Brain microvascular endothelial cell (primary cell): ENCODE results near the gene DISP2.

Source experiments
- DNase-seq: peaks from one replicate; pipeline ENCODE4 v3.0.0-alpha.2; 2020
- H3K27ac ChIP-seq: fragments of 250-450 bp; sonication (Bioruptor Pico); 2 replicates; pipeline ENCODE4 v1.5.1; 2020; ENCODE audit warnings: mild to moderate bottlenecking, moderate library complexity
- H3K27me3 ChIP-seq: fragments of 250-450 bp; sonication (Bioruptor Pico); replicated peaks from 2 replicates; pipeline ENCODE4 v1.5.1; 2020; ENCODE audit warnings: mild to moderate bottlenecking
- H3K36me3 ChIP-seq: fragments of 250-450 bp; sonication (Bioruptor Pico); replicated peaks from 2 replicates; pipeline ENCODE4 v1.5.1; 2020; ENCODE audit warnings: mild to moderate bottlenecking
- H3K4me3 ChIP-seq: 2 replicates; pipeline ENCODE4 v1.5.1; 2011; ENCODE audit warnings: low read depth, mild to moderate bottlenecking, control low read depth, low read length, moderate library complexity
- CTCF ChIP-seq: IDR thresholded peaks from 2 replicates; pipeline ENCODE4 v1.5.1; 2011; ENCODE audit warnings: low read depth, mild to moderate bottlenecking, moderate library complexity, low read length, control low read depth, inconsistent platforms; ENCODE audit errors: missing control alignments
- in situ Hi-C: cut with HindIII; loops from 2 replicates; pipeline ENCODE4 v1.10.0; 2017; ENCODE audit warnings: low sequenced_read_pairs, low pct_ligation_motif_present

Gene DISP2

DNA sequence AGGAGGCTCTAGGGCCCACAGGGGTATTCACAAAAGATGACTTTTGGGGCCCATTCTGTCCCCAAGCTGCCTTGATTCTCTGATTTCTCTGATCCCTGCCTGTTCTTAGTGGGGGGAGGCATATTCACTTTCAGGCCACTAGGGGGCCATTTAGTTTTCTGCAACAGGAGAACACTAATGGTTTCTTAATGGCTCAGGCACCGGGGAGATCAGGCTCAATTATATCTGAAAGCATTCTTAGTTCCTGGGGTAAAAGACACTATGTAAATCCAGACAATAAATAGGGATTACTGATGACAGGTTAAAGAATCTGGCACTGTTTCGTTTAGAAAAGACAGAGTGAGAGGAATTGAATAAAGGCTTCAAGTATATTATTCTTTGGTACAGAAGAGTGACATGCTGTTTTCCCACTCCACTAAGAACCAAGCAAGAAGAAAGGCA, 37.1 kb upstream of the DISP2 start:
- peak; percentile 91 for TF ChIP-seq CTCF
- DNase-seq = peak; percentile 65
- Histone ChIP-seq H3K4me3 (no peak overlapping the region), H3K36me3 (no peaks in the 10 kb centered on the region), H3K27me3 (no peaks in the 10 kb centered on the region), H3K27ac (no peak overlapping the region)
- in situ Hi-C loops = no loop called here

DNA sequence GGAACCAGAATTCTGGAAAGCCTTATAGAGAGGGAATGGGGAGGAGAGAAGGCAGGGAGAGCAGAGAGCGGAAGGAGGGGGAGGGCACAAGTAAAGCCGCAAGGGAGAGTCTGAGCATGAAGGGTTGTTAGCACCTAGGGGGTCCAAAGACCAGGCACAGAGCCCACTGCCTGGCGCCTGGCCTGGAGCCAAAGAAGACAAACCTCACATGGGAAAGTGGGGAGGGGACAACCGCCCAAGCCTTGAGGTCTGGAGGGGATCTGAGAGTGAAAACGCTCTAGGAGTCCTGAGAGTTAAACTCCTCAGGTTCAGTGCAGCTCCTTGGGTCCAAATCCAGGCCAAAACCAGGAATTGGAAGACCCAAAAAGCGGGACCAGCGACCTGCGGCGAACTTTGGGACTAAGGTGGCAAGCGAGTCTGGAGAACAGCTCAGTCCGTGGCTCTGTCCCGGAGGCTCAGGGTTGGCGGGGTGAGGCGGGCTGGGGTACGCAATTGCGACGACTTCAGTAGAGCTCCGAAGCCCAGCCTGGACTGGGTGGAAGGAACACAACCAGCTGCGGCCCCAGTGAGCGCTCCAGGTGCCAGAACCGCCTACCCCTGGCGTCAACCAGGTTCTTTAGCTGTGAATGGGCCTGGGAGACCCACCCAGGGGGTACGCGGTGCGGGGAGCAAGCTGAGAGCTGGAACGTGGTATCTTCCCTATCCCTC, 35.3 kb upstream of the DISP2 start:
- no peak for DNase-seq
- in situ Hi-C loops = no loop called here
- H3K4me3 ChIP-seq = peak overlapping the region; percentile 29
- no peaks in the 10 kb centered on the region for H3K36me3 ChIP-seq
- H3K27me3 ChIP-seq = no peaks in the 10 kb centered on the region
- no peak overlapping the region for H3K27ac ChIP-seq
- TF ChIP-seq CTCF = no peak

DNA sequence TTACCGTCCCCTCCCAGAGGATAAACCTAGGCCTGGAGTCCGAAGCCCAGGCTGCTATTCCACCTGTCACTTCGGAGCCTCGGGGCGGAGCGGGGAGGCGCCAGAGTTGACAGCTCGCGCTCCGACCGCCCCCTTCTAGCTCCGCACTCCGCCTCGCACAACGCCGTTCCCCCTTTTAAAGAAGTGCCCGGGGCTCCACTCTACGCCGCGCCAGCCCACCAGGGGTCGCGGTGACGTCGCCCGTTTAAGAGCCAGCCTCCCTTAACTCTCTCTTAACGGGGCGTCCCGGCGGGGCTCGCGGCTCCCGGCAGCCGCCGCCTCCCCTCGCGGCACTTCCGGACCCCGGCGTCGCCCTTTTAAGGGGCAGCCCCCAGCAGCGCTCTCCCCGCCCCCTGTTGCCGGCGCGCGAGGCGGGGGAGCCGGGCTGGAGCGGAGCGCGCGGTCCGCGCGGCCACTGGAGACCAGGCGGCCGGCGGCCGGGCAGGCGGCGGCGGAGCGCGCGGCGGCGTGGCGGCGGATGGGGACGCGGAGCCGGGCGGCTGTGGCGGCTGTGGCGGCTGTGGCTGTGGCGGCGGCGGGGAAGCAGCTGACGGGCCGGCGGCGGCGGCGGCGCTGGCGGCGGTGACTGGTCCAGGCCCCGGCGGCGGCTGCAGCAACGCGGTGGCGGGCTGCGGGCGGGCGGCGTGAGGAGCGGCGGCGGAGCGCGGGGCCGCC, 34.6 kb upstream of the DISP2 start, which contains the start of gene INAFM2:
Gene INAFM2, plus strand, starts transcription at position 454 of the 714 bp plus-strand sequence. CDS start 364 bp downstream, outside the sequence.
- DNase-seq = peak; percentile 92
- Histone ChIP-seq H3K27ac (peak within 1 kb of the TSS; percentile 19), H3K27me3 (no peaks in the 10 kb centered on the region), H3K4me3 (peak within 1 kb of the TSS; percentile 69), H3K36me3 (no peaks in the 10 kb centered on the region)
- TF ChIP-seq CTCF = peak; percentile 75
- in situ Hi-C loops = no loop called here

- no peak for DNase-seq
- Histone ChIP-seq H3K36me3 (no peaks in the 10 kb centered on the region), H3K27ac (peak overlapping the region; percentile 19), H3K27me3 (no peaks in the 10 kb centered on the region), H3K4me3 (peak overlapping the region; percentile 69)
- TF ChIP-seq CTCF = no peak
- in situ Hi-C loops = no loop called here
Observed at GRCh38 chr15:40323953-40324937, 33.8 kb upstream of the DISP2 start.

- DNase-seq = no peak
- H3K4me3 ChIP-seq = peak overlapping the region; percentile 69
- in situ Hi-C loops = no loop called here
- H3K36me3 ChIP-seq = no peaks in the 10 kb centered on the region
- no peaks in the 10 kb centered on the region for H3K27me3 ChIP-seq
- H3K27ac ChIP-seq = no peak overlapping the region
- no peak for TF ChIP-seq CTCF
Observed at GRCh38 chr15:40325188-40325587, 32.8 kb upstream of the DISP2 start.
